Measurements from ENCODE around the gene TSKS. TPM values are rescaled to one million over a fixed set of nuclear protein-coding genes. Genes with fewer than 3 reads are reported as not detected.

TSKS gene
- polyA plus RNA-seq, 1 donor, result 0.94 TPM

- DNase-seq, result no peak
These were observed 49.8 kb downstream of the TSKS start for GRCh38 chr19:49713236-49713845.

- no peak for DNase-seq
These were observed 50.7 kb downstream of the TSKS start for GRCh38 chr19:49712397-49712859.

GRCh38 chr19:49710372-49710951, 52.6 kb downstream of the TSKS start:
- DNase-seq, result no peak

GRCh38 chr19:49705919-49706318, 57.2 kb downstream of the TSKS start:
- no peak for DNase-seq

GRCh38 chr19:49704888-49705642, 58.0 kb downstream of the TSKS start:
- DNase-seq, result no peak

GRCh38 chr19:49701271-49701786, 61.8 kb downstream of the TSKS start:
- no peak for DNase-seq

- DNase-seq, result no peak
These were observed 62.5 kb downstream of the TSKS start for GRCh38 chr19:49700563-49700962.

- DNase-seq, result no peak
These were observed 63.7 kb downstream of the TSKS start for GRCh38 chr19:49699364-49699763.

- DNase-seq, result no peak
These were observed 66.2 kb downstream of the TSKS start for GRCh38 chr19:49696865-49697264.

- no peak for DNase-seq
These were observed 67.0 kb downstream of the TSKS start for GRCh38 chr19:49696115-49696514.

- no peak for DNase-seq
These were observed 71.0 kb downstream of the TSKS start for GRCh38 chr19:49692147-49692506.

GRCh38 chr19:49691243-49692146, 71.6 kb downstream of the TSKS start:
- peak; percentile 76 for DNase-seq

- peak; percentile 74 for DNase-seq
These were observed 72.4 kb downstream of the TSKS start, which contains the start of gene CPT1C for GRCh38 chr19:49690656-49691242. Gene CPT1C, plus strand, starts transcription at chr19:49691116. Its CDS starts 1,137 bp downstream, at chr19:49692253.

- DNase-seq, result no peak
These were observed 72.9 kb downstream of the TSKS start for GRCh38 chr19:49690079-49690655.

Other genes starting within 250 kb of the TSKS start
- 44.5 TPM for gene RCN3, start 235.3 kb downstream of the TSKS start, polyA plus RNA-seq (ENCODE audit: insufficient read length)
- 59.7 TPM for gene NOSIP, start 182.8 kb downstream of the TSKS start, polyA plus RNA-seq (ENCODE audit: insufficient read length)
- gene PRRG2, start 182.0 kb downstream of the TSKS start, polyA plus RNA-seq (ENCODE audit: insufficient read length), result 0.18 TPM
- 23.3 TPM for gene PRR12, start 172.1 kb downstream of the TSKS start, polyA plus RNA-seq (ENCODE audit: insufficient read length)
- gene RRAS, start 123.2 kb downstream of the TSKS start, polyA plus RNA-seq (ENCODE audit: insufficient read length), result 29.1 TPM
- 36.4 TPM for gene SCAF1, start 121.1 kb downstream of the TSKS start, polyA plus RNA-seq (ENCODE audit: insufficient read length)
- 38.7 TPM for gene IRF3, start 97.4 kb downstream of the TSKS start, polyA plus RNA-seq (ENCODE audit: insufficient read length)
- gene BCL2L12, start 97.4 kb downstream of the TSKS start, polyA plus RNA-seq (ENCODE audit: insufficient read length), result 35.9 TPM
- gene PRMT1, start 86.0 kb downstream of the TSKS start, polyA plus RNA-seq (ENCODE audit: insufficient read length), result 214 TPM
- gene ADM5, start 73.7 kb downstream of the TSKS start, polyA plus RNA-seq (ENCODE audit: insufficient read length), result 2.2 TPM
- 6.2 TPM for gene CPT1C, start 72.2 kb downstream of the TSKS start, polyA plus RNA-seq (ENCODE audit: insufficient read length)
- gene AP2A1, start 3.7 kb upstream of the TSKS start, polyA plus RNA-seq (ENCODE audit: insufficient read length), result 68.3 TPM
- 18.3 TPM for gene FUZ, start 50.0 kb upstream of the TSKS start, polyA plus RNA-seq (ENCODE audit: insufficient read length)
- 33.0 TPM for gene MED25, start 55.0 kb upstream of the TSKS start, polyA plus RNA-seq (ENCODE audit: insufficient read length)
- gene PTOV1, start 87.9 kb upstream of the TSKS start, polyA plus RNA-seq (ENCODE audit: insufficient read length), result 254 TPM
- 34.3 TPM for gene PNKP, start 104.3 kb upstream of the TSKS start, polyA plus RNA-seq (ENCODE audit: insufficient read length)
- 42.7 TPM for gene AKT1S1, start 114.0 kb upstream of the TSKS start, polyA plus RNA-seq (ENCODE audit: insufficient read length)
- 49.1 TPM for gene TBC1D17, start 114.4 kb upstream of the TSKS start, polyA plus RNA-seq (ENCODE audit: insufficient read length)
- gene IL4I1, start 133.6 kb upstream of the TSKS start, polyA plus RNA-seq (ENCODE audit: insufficient read length), result 1.8 TPM
- gene ATF5, start 165.9 kb upstream of the TSKS start, polyA plus RNA-seq (ENCODE audit: insufficient read length), result 28.8 TPM
- 64.1 TPM for gene NUP62, start 166.2 kb upstream of the TSKS start, polyA plus RNA-seq (ENCODE audit: insufficient read length)
- gene SIGLEC11, start 197.9 kb upstream of the TSKS start, polyA plus RNA-seq (ENCODE audit: insufficient read length), result 0.93 TPM

All from hindlimb muscle (tissue), 1 donor.